Activated CD4-positive, alpha-beta T cell treated with anti-CD3 and anti-CD28 coated beads for 36 hours (primary cell): ENCODE data around the gene SOCS1. TPM values are rescaled to one million over a fixed set of nuclear protein-coding genes. Genes with fewer than 3 reads are reported as not detected.
A peak's percentile ranks its signal among the peaks of the same experiment; 100 is the strongest.

Experiments used
- ATAC-seq: fragments of 200-7000 bp; cut with Tn5 transposase; one replicate; pipeline ENCODE4 v1.10.0; 2021; ENCODE audit warnings: mild to moderate bottlenecking, moderate library complexity
- CTCF ChIA-PET: fragments of 350-600 bp; sonication (Branson Sonifier 250); formaldehyde crosslinking; loops from one replicate; lab custom pipeline; 2021; ENCODE audit warnings: antibody characterized with exemption; lab: Charles Lee
- POLR2A ChIA-PET: fragments of 350-600 bp; sonication (Branson Sonifier 250); formaldehyde crosslinking; loops from one replicate; lab custom pipeline; 2021; ENCODE audit warnings: antibody characterized with exemption, inconsistent platforms; lab: Charles Lee
- DNase-seq: peaks from one replicate; pipeline ENCODE4 v3.0.0-alpha.2; 2020
- H3K27ac Mint-ChIP-seq: one replicate; pipeline ENCODE4 v1.8.0; 2021; ENCODE audit warnings: mixed read lengths
- H3K27me3 Mint-ChIP-seq: one replicate; pipeline ENCODE4 v1.8.0; 2021; ENCODE audit warnings: mixed read lengths
- H3K36me3 Mint-ChIP-seq: one replicate; pipeline ENCODE4 v1.8.0; 2021; ENCODE audit warnings: low read depth, mixed read lengths
- H3K4me1 Mint-ChIP-seq: one replicate; pipeline ENCODE4 v1.8.0; 2021; ENCODE audit warnings: mixed read lengths
- H3K4me3 Mint-ChIP-seq: one replicate; pipeline ENCODE4 v1.8.0; 2021; ENCODE audit warnings: mild to moderate bottlenecking, moderate library complexity, mixed read lengths
- H3K9me3 Mint-ChIP-seq: one replicate; pipeline ENCODE4 v1.8.0; 2021; ENCODE audit warnings: low read depth, mixed read lengths
- intact Hi-C, 2 experiments: fragments of 100-400 bp; cut with DNase I in 1 of 2; cut with micrococcal nuclease in 1 of 2; formaldehyde crosslinking; loops; one replicate each; pipeline versions ENCODE4 v1.14.2 to v1.15.1; 2022 to 2024; cut with DNase I, micrococcal nuclease
- total RNA-seq, 2 experiments: library from RNA; stranded (reverse); gene quantifications; one replicate each; pipeline ENCODE4 v1.2.3, GENCODE V29; 2021

The SOCS1 gene
- total RNA-seq, 2 experiments from 2014 or later = 100.0 to 103 TPM

DNA sequence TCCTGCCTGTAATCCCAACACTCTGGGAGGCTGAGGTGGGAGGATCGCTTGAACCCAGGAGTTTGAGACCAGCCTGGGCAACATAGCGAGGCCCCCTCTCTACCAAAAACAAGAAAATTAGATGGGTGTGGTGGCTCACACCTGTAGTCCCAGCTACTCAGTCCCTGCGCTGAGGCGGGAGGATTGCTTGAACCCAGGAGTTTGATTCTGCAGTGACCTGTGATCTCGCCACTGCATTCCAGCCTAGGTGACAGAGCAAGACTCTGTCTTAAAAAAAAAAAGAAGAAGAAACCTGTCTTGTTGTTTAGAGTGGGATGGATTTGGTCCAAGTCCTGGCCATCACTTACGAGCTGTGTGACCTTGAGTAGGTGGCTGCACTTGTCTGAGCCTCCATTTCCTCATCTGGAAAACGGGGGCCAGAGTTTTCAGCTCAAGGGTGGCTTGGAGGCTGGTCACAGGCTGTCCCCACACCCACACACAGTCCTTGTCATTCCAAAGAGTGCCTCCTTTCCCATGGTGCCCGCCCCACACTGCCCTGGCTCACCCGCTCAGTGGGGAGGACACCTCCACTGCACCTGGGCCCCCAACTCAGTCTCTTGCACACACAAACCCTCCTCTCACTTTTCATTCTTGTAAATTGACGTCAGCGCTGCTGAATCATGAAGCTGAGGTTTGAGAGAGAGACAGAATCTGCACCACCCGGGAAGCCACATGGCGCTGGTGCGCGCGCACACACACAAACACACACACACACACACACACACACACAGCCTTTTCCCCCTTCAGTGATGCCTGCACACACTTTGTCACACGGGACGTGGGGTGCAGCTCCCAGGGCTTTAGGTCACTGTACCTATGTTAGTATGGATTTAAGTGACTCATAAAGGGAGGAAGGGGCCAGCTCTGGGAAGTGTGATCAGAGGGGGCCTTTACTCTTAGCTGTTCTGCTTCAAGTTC, 4.2 kb downstream of the SOCS1 start:
- H3K36me3 Mint-ChIP-seq = peaks cover 61% of the 10 kb centered on the region
- ChIA-PET POLR2A (interaction anchor here (0.6 to 2.5 kb wide), 28 partner anchors 12 to 380 kb away, joined by 3 to 50 read pairs (median 4); partner anchors contain the start of gene PRM3), CTCF (interaction anchor here (0.6 to 1.7 kb wide), 10 partner anchors 19 to 613 kb away, joined by 3 to 9 read pairs (median 3); no protein-coding TSS in a partner anchor)
- H3K9me3 Mint-ChIP-seq = no peaks in the 10 kb centered on the region
- peaks cover 44% of the 10 kb centered on the region for H3K4me1 Mint-ChIP-seq
- H3K4me3 Mint-ChIP-seq = peak overlapping the region; percentile 87
- H3K27me3 Mint-ChIP-seq = no peaks in the 10 kb centered on the region
- DNase-seq (peak; percentile 92), ATAC-seq (peak; percentile 45)
- H3K27ac Mint-ChIP-seq = peak overlapping the region; percentile 95
- intact Hi-C loops = loop anchor here (1.0 to 2.0 kb wide), 10 partner anchors 19 to 663 kb away; partner anchors contain the start of gene GSPT1 (in 1 of the 2)

DNA sequence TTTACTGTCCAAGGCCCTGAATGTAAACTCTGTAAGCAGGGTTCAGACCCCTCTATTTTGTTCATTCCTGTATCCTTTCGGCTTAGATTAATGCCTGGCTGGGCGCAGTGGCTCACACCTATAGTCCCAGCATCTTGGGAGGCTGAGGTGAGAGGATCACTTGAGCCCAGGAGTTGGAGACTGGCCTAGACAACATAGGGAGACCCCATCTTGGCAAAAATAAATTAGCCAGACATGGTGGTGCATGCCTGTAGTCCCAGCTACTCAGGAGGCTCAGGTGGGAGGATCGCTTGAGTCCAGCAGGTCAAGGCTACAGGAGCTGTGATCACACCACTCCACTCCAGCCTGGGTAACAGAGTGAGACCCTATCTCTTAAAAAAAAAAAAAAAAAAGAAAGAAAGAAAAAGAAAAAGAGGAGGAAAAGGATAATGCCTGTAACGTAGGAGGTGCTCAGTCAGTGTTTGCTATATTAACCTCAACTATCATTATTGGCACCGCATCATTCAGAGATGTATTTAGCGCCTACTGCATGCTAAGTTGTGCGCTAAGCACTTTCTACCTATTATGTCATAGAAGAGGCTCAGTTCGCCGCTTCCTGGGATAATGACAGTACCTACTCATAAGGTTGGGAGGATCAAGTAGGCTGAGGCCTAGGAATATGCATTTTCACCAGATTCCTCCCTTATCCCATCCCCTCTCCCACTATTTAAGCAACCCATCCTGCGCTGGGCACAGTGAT, 5.0 kb downstream of the SOCS1 start:
- ATAC-seq = no peak
- no peaks in the 10 kb centered on the region for H3K9me3 Mint-ChIP-seq
- H3K27ac Mint-ChIP-seq = peak overlapping the region; percentile 95
- ChIA-PET CTCF (interaction anchor here (0.6 to 1.7 kb wide), 4 partner anchors 25 to 279 kb away, joined by 3 to 9 read pairs (median 6); no protein-coding TSS in a partner anchor), POLR2A (interaction anchor here (0.8 to 2.5 kb wide), 10 partner anchors 12 to 300 kb away, joined by 3 to 50 read pairs (median 11); no protein-coding TSS in a partner anchor)
- peaks cover 52% of the 10 kb centered on the region for H3K4me1 Mint-ChIP-seq
- H3K4me3 Mint-ChIP-seq = peak overlapping the region; percentile 87
- no peaks in the 10 kb centered on the region for H3K27me3 Mint-ChIP-seq
- H3K36me3 Mint-ChIP-seq = peaks cover 60% of the 10 kb centered on the region
- no peak for DNase-seq
- intact Hi-C loops = no loop called here

DNA sequence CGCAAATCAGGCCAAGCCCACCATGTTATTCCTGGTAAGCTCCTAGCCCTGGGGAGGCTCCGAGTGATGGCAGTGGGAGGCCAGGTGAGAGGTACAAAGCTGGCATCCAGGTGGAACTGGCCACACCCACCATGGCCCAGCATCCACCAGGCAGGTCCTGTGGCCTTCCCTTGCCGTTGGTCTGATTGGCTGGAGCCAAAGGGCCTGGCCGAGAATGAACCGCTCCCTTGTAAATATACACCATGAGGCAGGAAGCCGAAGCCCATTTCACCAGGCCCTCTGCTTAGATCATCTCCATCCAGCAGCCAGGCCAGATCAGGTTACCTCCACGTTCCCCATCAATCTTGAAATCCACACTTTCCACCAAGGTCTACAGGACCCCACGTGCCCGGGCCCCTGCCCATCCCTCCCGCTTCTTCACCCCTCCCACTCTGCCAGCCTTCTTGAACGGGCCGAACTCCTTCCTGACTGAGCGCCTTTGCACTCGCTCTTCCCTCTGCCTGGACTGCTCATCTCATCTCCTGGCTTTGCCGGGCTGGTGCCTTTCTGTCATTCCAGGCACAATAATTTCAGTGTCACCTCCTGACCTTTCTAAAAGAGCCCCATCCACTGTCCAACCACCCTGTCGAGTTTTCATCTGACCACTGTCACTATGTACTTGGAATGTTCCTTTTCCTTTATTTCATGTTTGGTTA, 5.8 kb downstream of the SOCS1 start:
- Mint-ChIP-seq H3K4me1 (peaks cover 59% of the 10 kb centered on the region), H3K9me3 (no peaks in the 10 kb centered on the region), H3K27me3 (no peaks in the 10 kb centered on the region), H3K4me3 (peak overlapping the region; percentile 28), H3K36me3 (peaks cover 57% of the 10 kb centered on the region), H3K27ac (peak overlapping the region; percentile 76)
- ChIA-PET POLR2A (interaction anchor here (0.7 to 1.1 kb wide), 2 partner anchors 25 to 286 kb away, joined by 4 read pairs; no protein-coding TSS in a partner anchor), CTCF (interaction anchor here (0.6 to 0.7 kb wide), 2 partner anchors 124 to 286 kb away, joined by 3 read pairs; no protein-coding TSS in a partner anchor)
- ATAC-seq (no peak), DNase-seq (peak; percentile 47)
- intact Hi-C loops = no loop called here

DNA sequence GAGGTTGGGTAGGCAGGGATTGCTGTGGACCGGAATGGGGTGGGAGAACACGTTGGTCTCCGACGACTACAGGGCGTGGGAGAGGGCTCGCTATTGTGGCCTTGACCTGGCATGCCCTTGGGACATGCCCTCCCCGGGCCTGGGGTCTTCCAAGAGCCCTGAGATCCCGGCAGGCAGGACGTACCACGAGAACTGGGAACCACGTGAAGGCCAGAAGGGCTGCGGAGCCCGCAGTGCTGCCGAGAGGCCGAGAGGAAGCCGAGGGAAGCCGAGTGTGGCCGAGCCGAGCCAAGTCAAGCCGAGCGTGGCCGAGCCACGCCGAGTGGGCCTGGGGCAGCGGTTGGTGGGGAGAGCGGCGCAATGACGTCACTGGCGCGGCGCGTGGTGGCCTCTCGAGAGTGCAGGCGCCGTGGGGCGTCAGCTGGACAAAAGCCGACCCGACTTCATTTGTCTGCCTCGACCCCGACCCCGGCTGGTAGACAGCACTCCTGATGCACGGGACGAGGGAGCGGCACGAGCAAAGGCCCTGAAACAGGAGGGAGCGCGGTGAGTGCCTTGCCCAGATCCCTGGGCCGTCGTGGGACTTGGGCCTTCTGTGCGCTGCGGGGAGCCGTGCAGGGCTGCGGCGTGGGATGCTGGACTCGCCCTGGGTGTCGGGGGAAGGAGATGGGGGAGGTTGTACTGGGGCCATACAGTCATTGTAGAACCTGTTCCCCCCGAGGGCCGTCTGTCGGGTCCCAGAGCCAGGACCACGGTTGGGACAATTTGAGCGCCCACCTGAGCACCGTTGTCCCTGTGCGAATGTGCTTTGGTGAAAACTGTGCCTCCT, 6.6 kb downstream of the SOCS1 start:
- peak; percentile 43 for DNase-seq
- no peak for ATAC-seq
- intact Hi-C loops = no loop called here
- Mint-ChIP-seq H3K36me3 (peaks cover 50% of the 10 kb centered on the region), H3K27me3 (no peaks in the 10 kb centered on the region), H3K27ac (peak overlapping the region; percentile 11), H3K9me3 (no peaks in the 10 kb centered on the region), H3K4me1 (peaks cover 63% of the 10 kb centered on the region), H3K4me3 (peak overlapping the region; percentile 28)
- ChIA-PET POLR2A (interaction anchor here (0.7 to 1.1 kb wide), 2 partner anchors 24 to 285 kb away, joined by 4 read pairs; no protein-coding TSS in a partner anchor), CTCF (interaction anchor here (0.7 kb wide), 1 partner anchor 285 kb away, joined by 3 read pairs; no protein-coding TSS in a partner anchor)

DNA sequence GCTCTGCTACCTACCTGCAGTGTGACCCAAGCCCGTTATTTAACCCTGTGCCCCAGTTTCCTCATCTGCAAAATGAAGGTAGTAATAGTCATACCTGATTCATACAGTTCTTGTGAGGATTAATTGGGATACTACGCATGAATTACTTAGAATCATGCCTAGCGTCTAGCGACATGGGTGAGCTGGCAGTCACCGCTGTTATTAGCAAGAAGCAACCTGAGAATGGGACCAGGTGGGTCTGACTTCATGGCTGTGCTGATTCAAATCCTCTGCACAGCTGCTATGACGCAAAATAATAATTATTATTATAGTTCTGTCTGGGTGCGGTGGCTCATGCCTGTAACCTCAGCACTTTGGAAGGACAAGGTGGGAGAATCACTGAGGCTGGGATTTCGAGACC, 7.9 kb downstream of the SOCS1 start:
- peak; percentile 4 for ATAC-seq

DNA sequence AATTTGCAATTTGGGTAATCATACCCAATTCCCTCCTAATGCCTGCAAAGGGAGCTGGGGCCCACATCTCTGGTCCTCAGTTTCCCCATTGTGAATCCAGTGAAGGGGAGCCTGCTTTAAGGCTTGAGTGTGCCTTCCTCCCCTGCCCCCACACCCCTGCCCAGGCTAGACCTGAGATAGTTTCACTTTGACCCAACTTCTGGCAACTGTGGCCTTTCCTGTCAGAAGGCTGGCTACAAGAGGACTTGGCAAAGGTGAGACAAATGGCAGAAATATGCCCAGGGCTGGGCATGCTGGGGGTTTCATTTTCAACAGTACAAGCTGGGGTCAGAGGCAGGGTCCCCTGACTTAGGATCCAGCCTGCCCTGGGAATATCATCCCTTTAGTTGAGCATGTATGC, 10.0 kb downstream of the SOCS1 start:
- POLR2A ChIA-PET = interaction anchor here (2.2 kb wide), 1 partner anchor 21 kb away, joined by 10 read pairs; no protein-coding TSS in a partner anchor
- H3K4me3 Mint-ChIP-seq = no peak overlapping the region
- intact Hi-C loops = loop anchor here in 1 of 2 experiments (1.0 kb wide), 1 partner anchor 12 kb away; no protein-coding TSS in a partner anchor
- H3K36me3 Mint-ChIP-seq = peaks cover 21% of the 10 kb centered on the region
- ATAC-seq = peak; percentile 24
- H3K27ac Mint-ChIP-seq = no peak overlapping the region
- peak; percentile 61 for DNase-seq
- H3K4me1 Mint-ChIP-seq = peaks cover 43% of the 10 kb centered on the region
- CTCF ChIA-PET = interaction anchor here (0.7 to 2.3 kb wide), 6 partner anchors 11 to 282 kb away, joined by 3 to 7 read pairs (median 4); no protein-coding TSS in a partner anchor
- no peaks in the 10 kb centered on the region for H3K27me3 Mint-ChIP-seq
- H3K9me3 Mint-ChIP-seq = no peaks in the 10 kb centered on the region

More for the DNA sequence above, 7.9 kb downstream of the SOCS1 start:
- Mint-ChIP-seq H3K36me3 (peaks cover 38% of the 10 kb centered on the region), H3K4me3 (no peak overlapping the region), H3K27ac (peak overlapping the region; percentile 33), H3K9me3 (no peaks in the 10 kb centered on the region), H3K27me3 (no peaks in the 10 kb centered on the region), H3K4me1 (peaks cover 59% of the 10 kb centered on the region)
- CTCF ChIA-PET = interaction anchor here (0.8 to 1.8 kb wide), 4 partner anchors 9 to 284 kb away, joined by 3 to 6 read pairs (median 4); no protein-coding TSS in a partner anchor
- DNase-seq = peak; percentile 55
- intact Hi-C loops = no loop called here
- POLR2A ChIA-PET = interaction anchor here (0.6 to 1.7 kb wide), 5 partner anchors 20 to 279 kb away, joined by 3 to 5 read pairs (median 3); partner anchors contain the start of gene TNP2

DNA sequence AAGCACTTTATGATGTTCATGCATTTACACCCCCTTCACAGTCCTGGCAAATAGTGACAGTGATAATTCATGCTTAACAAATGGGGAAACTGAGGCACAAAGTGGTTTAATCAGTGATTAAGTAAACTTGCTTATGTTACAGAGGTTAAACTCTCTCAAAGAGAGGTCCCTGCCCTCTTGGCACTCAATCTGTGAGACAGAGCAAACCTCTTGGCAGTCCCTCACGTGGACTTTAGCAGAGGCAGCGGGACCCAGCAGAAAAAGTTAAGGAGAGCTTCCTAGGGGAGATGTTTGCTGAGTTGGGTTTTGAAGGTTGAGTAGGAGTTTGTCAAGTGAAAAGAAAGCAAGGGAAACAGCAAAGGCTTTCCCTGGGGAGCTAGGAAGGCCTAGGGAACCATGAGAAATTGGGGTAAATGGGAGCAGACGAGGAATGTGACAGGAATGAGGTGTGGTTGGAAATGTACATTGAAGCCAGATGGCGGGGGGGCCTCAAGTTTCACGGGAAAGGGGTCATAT, 10.7 kb downstream of the SOCS1 start:
- no peak overlapping the region for H3K4me3 Mint-ChIP-seq
- peaks cover 36% of the 10 kb centered on the region for H3K4me1 Mint-ChIP-seq
- DNase-seq (no peak), ATAC-seq (no peak)
- H3K36me3 Mint-ChIP-seq = peaks cover 14% of the 10 kb centered on the region
- ChIA-PET CTCF (interaction anchor here (0.9 to 2.3 kb wide), 4 partner anchors 12 to 281 kb away, joined by 3 to 7 read pairs (median 4); no protein-coding TSS in a partner anchor), POLR2A (interaction anchor here (2.2 kb wide), 1 partner anchor 20 kb away, joined by 10 read pairs; no protein-coding TSS in a partner anchor)
- peak overlapping the region; percentile 22 for H3K27ac Mint-ChIP-seq
- no peaks in the 10 kb centered on the region for H3K9me3 Mint-ChIP-seq
- no peaks in the 10 kb centered on the region for H3K27me3 Mint-ChIP-seq
- intact Hi-C loops = no loop called here

DNA sequence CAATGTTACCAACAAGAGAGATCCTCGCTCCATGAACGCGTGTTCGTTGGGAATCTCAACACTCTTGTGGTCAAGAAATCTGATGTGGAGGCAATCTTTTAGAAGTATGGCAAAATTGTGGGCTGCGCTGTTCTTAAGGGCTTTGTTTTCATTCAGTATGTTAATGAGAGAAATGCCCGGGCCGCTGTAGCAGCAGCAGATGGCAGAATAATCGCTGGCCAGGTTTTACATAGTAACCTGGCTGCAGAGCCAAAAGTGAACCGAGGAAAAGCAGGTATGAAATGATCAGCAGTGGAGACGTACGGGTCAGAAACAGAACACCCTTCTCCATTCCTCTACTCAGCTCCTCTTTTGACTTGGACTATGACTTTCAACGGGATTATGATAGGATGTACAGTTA, 13.3 kb downstream of the SOCS1 start:
- ChIA-PET CTCF (no interaction called here), POLR2A (no interaction called here)
- Mint-ChIP-seq H3K27me3 (no peaks in the 10 kb centered on the region), H3K4me1 (peaks cover 30% of the 10 kb centered on the region), H3K27ac (no peak overlapping the region), H3K4me3 (no peak overlapping the region), H3K9me3 (no peaks in the 10 kb centered on the region), H3K36me3 (peaks cover 4% of the 10 kb centered on the region)
- no peak for ATAC-seq
- DNase-seq = no peak
- intact Hi-C loops = no loop called here

DNA sequence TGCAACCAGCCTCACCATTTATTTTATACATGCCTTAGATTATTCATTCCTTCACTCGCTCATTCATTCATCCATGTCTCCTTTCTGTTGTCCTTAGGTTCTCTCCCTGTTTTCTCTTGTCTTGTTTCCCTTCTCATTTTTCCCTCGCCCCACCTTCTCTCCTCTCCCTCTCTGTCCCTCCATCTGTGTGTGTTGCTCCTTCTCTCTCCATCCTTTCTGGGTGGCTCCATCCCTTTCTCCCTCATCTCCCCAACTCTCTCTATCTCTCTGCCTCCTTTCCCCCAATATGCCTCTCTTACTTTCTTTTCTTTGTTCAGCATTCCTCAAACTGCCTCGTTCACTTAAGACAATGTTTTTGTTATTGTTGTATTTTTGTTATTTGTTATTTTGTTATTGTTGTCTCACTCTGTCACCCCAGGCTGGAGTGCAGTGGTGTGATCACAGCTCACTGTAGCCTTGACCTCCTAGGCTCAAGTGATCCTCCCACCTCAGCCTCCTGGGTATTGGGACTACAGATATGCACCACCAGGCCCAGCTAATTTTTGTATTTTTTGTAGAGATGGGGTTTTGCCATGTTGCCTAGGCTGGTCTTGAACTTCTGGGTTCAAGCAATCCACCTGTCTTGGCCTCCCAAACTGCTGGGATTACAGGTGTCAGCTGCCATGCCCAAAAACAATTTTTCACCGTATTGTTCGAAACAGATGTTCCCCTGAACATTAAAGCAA, 14.4 kb downstream of the SOCS1 start:
- Mint-ChIP-seq H3K4me1 (peaks cover 28% of the 10 kb centered on the region), H3K4me3 (no peak overlapping the region), H3K9me3 (no peaks in the 10 kb centered on the region), H3K36me3 (no peaks in the 10 kb centered on the region), H3K27ac (no peak overlapping the region), H3K27me3 (no peaks in the 10 kb centered on the region)
- no peak for DNase-seq
- CTCF ChIA-PET = interaction anchor here (0.6 to 1.4 kb wide), 3 partner anchors 154 to 277 kb away, joined by 3 to 6 read pairs (median 6); no protein-coding TSS in a partner anchor
- POLR2A ChIA-PET = interaction anchor here (1.0 kb wide), 1 partner anchor 17 kb away, joined by 3 read pairs; no protein-coding TSS in a partner anchor
- intact Hi-C loops = no loop called here
- no peak for ATAC-seq
